HCT116 (cell line): Measurements from ENCODE around the gene TREM1. TPM values are rescaled to one million over a fixed set of nuclear protein-coding genes. Genes with fewer than 3 reads are reported as not detected.

Source experiments
- ATAC-seq: fragments of 200-7000 bp; cut with Tn5 transposase; 2 replicates; pipeline ENCODE4 v1.9.1; 2020; ENCODE audit warnings: mild to moderate bottlenecking, moderate library complexity
- BruUV-seq: library from RNA; stranded (reverse); fragments of 400-500 nt; replicated peaks from 2 replicates; lab custom pipeline; 2021; lab: Mats Ljungman, UMichigan
- CTCF ChIA-PET: fragments of 300-600 bp; sonication (Branson Sonifier 250); formaldehyde crosslinking; loops from one replicate; lab custom pipeline; 2021; ENCODE audit warnings: antibody characterized with exemption; lab: Charles Lee
- POLR2A ChIA-PET: fragments of 300-600, 350-600 bp; sonication (Branson Sonifier 250); formaldehyde crosslinking; loops from one replicate; lab custom pipeline; 2021; ENCODE audit warnings: antibody characterized with exemption; lab: Charles Lee
- RAD21 ChIA-PET, 2 experiments: fragments of 300-600 bp; sonication (Branson Sonifier 250); formaldehyde crosslinking; loops; one replicate each; lab custom pipeline; 2023; ENCODE audit warnings: low total read pairs in 2 of 2; ENCODE audit not compliant: uncharacterized antibody in 2 of 2, unreplicated experiment in 2 of 2, low non-redundant PET in 1 of 2; lab: Charles Lee
- DNase-seq: peaks from one replicate; pipeline ENCODE4 v3.0.0-alpha.2; 2010; ENCODE audit warnings: low read depth, low spot score
- H2AFZ ChIP-seq: fragments of 200-600 bp; shearing (Covaris generic), sonication (generic); 2 replicates; pipeline ENCODE4 v1.6.1; 2017; ENCODE audit warnings: low read depth, mixed run types, mixed read lengths, antibody characterized with exemption, low read length; ENCODE audit not compliant: poor library complexity, severe bottlenecking
- H3K27ac ChIP-seq: 2 replicates; pipeline ENCODE4 v1.5.1; 2012; ENCODE audit warnings: low read depth, low read length
- H3K27me3 ChIP-seq: fragments of 200-600 bp; sonication (generic); 2 replicates; pipeline ENCODE4 v1.6.1; 2016; ENCODE audit warnings: mixed run types, low read length, mixed read lengths; ENCODE audit not compliant: insufficient read depth
- H3K36me3 ChIP-seq, 2 experiments: fragments of 200-500 bp in 1 of 2; fragments of 200-600 bp in 1 of 2; sonication (Bioruptor generic) in 1 of 2; sonication (generic) in 1 of 2; 2 replicates each; pipeline versions ENCODE4 v1.5.1 to v1.6.1; 2014 to 2016; ENCODE audit warnings: low read length in 2 of 2, inconsistent platforms in 1 of 2, mixed read lengths in 1 of 2, mixed run types in 1 of 2; ENCODE audit not compliant: insufficient read depth in 2 of 2, control insufficient read depth in 1 of 2
- H3K4me1 ChIP-seq, 2 experiments: fragments of 200-600 bp in 1 of 2; sonication (generic) in 1 of 2; 2 replicates each; pipeline versions ENCODE4 v1.5.1 to v1.6.1; 2012 to 2017; ENCODE audit warnings: low read length in 2 of 2, inconsistent platforms in 1 of 2, mild to moderate bottlenecking in 1 of 2, mixed read lengths in 1 of 2, mixed run types in 1 of 2, moderate library complexity in 1 of 2; ENCODE audit not compliant: insufficient read depth in 2 of 2, control insufficient read depth in 1 of 2
- H3K4me2 ChIP-seq: fragments of 200-600 bp; sonication (generic); 2 replicates; pipeline ENCODE4 v1.6.1; 2017; ENCODE audit warnings: mixed run types, low read length, mixed read lengths
- H3K4me3 ChIP-seq, 2 experiments: fragments of 200-600 bp in 1 of 2; sonication (generic) in 1 of 2; replicated peaks in 1 of 2; 2 replicates each; pipeline ENCODE4 v1.5.1; 2011 to 2016; ENCODE audit warnings: low read length in 2 of 2, control low read depth in 1 of 2, low read depth in 1 of 2, mild to moderate bottlenecking in 1 of 2, mixed read lengths in 1 of 2, mixed run types in 1 of 2
- H3K79me2 ChIP-seq: fragments of 200-600 bp; sonication (generic); 2 replicates; pipeline ENCODE4 v1.6.1; 2017; ENCODE audit warnings: mild to moderate bottlenecking, mixed run types, low read length, moderate library complexity, mixed read lengths; ENCODE audit not compliant: insufficient read depth
- H3K9ac ChIP-seq: fragments of 200-600 bp; sonication (generic); 2 replicates; pipeline ENCODE4 v1.6.1; 2016; ENCODE audit warnings: low read length, mixed read lengths
- H3K9me2 ChIP-seq: fragments of 200-600 bp; sonication (generic), shearing (Covaris generic); 2 replicates; pipeline ENCODE4 v1.6.1; 2017; ENCODE audit warnings: mixed run types, mild to moderate bottlenecking, moderate library complexity; ENCODE audit not compliant: insufficient read depth
- H3K9me3 ChIP-seq, 2 experiments: fragments of 200-500 bp in 1 of 2; fragments of 200-600 bp in 1 of 2; sonication (Bioruptor generic) in 1 of 2; sonication (generic) in 1 of 2; 2 replicates each; pipeline ENCODE4 v1.6.1; 2014 to 2017; ENCODE audit warnings: low read length in 2 of 2, mixed read lengths in 2 of 2, inconsistent platforms in 1 of 2, low read depth in 1 of 2, mild to moderate bottlenecking in 1 of 2, mixed run types in 1 of 2, moderate library complexity in 1 of 2; ENCODE audit not compliant: control insufficient read depth in 1 of 2, insufficient read depth in 1 of 2
- H4K20me1 ChIP-seq: fragments of 200-600 bp; sonication (generic), shearing (Covaris generic); 2 replicates; pipeline ENCODE4 v1.6.1; 2017; ENCODE audit warnings: mixed run types, mild to moderate bottlenecking, moderate library complexity; ENCODE audit not compliant: insufficient read depth
- ATF3 ChIP-seq: IDR thresholded peaks from 2 replicates; pipeline ENCODE4 v1.6.1; 2012
- CEBPB ChIP-seq: IDR thresholded peaks from 2 replicates; pipeline ENCODE4 v1.6.1; 2012; ENCODE audit warnings: low read depth
- EGR1 ChIP-seq: IDR thresholded peaks from 2 replicates; pipeline ENCODE4 v1.6.1; 2012; ENCODE audit warnings: low read depth
- ELF1 ChIP-seq: IDR thresholded peaks from 2 replicates; pipeline ENCODE4 v1.6.1; 2012; ENCODE audit warnings: low read depth, borderline replicate concordance
- EZH2 ChIP-seq: fragments of 200-600 bp; sonication (generic); IDR thresholded peaks from 2 replicates; pipeline ENCODE4 v1.6.1; 2017; ENCODE audit warnings: antibody characterized with exemption, mixed run types
- EZH2phosphoT487 ChIP-seq: fragments of 200-600 bp; IDR thresholded peaks from 2 replicates; pipeline ENCODE4 v1.6.1; 2018; ENCODE audit warnings: antibody characterized with exemption, borderline replicate concordance
- JUND ChIP-seq: IDR thresholded peaks from 2 replicates; pipeline ENCODE4 v1.6.1; 2012
- MAX ChIP-seq: IDR thresholded peaks from 2 replicates; pipeline ENCODE4 v1.6.1; 2012
- RAD21 ChIP-seq: IDR thresholded peaks from 2 replicates; pipeline ENCODE4 v1.6.1; 2012; ENCODE audit warnings: low read depth, mild to moderate bottlenecking
- REST ChIP-seq: IDR thresholded peaks from 2 replicates; pipeline ENCODE4 v1.6.1; 2012; ENCODE audit warnings: low read depth
- SIN3A ChIP-seq: IDR thresholded peaks from 2 replicates; pipeline ENCODE4 v1.6.1; 2012; ENCODE audit warnings: low read depth
- SP1 ChIP-seq: IDR thresholded peaks from 2 replicates; pipeline ENCODE4 v1.6.1; 2012; ENCODE audit warnings: low read depth
- SRF ChIP-seq: IDR thresholded peaks from 2 replicates; pipeline ENCODE4 v1.6.1; 2012; ENCODE audit warnings: low read depth
- TCF7L2 ChIP-seq: IDR thresholded peaks from 2 replicates; pipeline ENCODE4 v1.7.0; 2011; ENCODE audit warnings: borderline replicate concordance, inconsistent platforms; ENCODE audit not compliant: insufficient read depth, insufficient read length; ENCODE audit errors: extremely low read depth
- ZBTB33 ChIP-seq: IDR thresholded peaks from 2 replicates; pipeline ENCODE4 v1.6.1; 2011; ENCODE audit warnings: mild to moderate bottlenecking, low read length, moderate library complexity; ENCODE audit not compliant: insufficient replicate concordance; ENCODE audit errors: extremely low read depth
- ZFX ChIP-seq: fragments of 450-650 bp; IDR thresholded peaks from 2 replicates; pipeline ENCODE4 v1.6.1; 2017
- intact Hi-C: fragments of 100-400 bp; cut with micrococcal nuclease; formaldehyde crosslinking; loops from 2 replicates; pipeline ENCODE4 v1.10.0; 2022
- total RNA-seq: library from RNA; stranded (reverse); gene quantifications from one replicate; pipeline ENCODE4 v1.2.1, GENCODE V29; 2021; ENCODE audit not compliant: unreplicated experiment

The TREM1 gene
- total RNA-seq, 1 experiment from 2014 or later, result 0.22 TPM

- TF ChIP-seq TCF7L2, result no peak
- no peak for TF ChIP-seq MAX
Measured at GRCh38 chr6:41291717-41292116, 5.2 kb upstream of the TREM1 start (continued).

- H3K9me2 ChIP-seq, result no peaks in the 10 kb centered on the region; the same call in 1 of the 2 replicates
- no peak overlapping the region for H3K9ac ChIP-seq
- ChIA-PET RAD21 (no interaction called here), CTCF (no interaction called here), POLR2A (no interaction called here)
- H3K27me3 ChIP-seq, result no peaks in the 10 kb centered on the region
- intact Hi-C loops, result no loop called here
- H3K9me3 ChIP-seq, result no peaks in the 10 kb centered on the region
- no peak overlapping the region for H3K27ac ChIP-seq
- DNase-seq (no peak), ATAC-seq (no peak)
- H2AFZ ChIP-seq, result no peak overlapping the region
- no peaks in the 10 kb centered on the region for H4K20me1 ChIP-seq
- BruUV-seq, result no TSS peak
- TF ChIP-seq TCF7L2 (no peak), JUND (no peak), SP1 (no peak), EGR1 (no peak), ELF1 (no peak), RAD21 (no peak), ZBTB33 (no peak), SIN3A (no peak), ATF3 (no peak), CEBPB (no peak), SRF (no peak), REST (no peak), EZH2phosphoT487 (no peak), ZFX (no peak), EZH2 (no peak)
- no peak overlapping the region for H3K4me2 ChIP-seq
- H3K36me3 ChIP-seq, result no peaks in the 10 kb centered on the region
- H3K4me3 ChIP-seq, result no peak overlapping the region
- no peaks in the 10 kb centered on the region for H3K79me2 ChIP-seq
- H3K4me1 ChIP-seq, result no peaks in the 10 kb centered on the region
Measured at GRCh38 chr6:41289815-41290214, 3.3 kb upstream of the TREM1 start.
